KMS-11 (cell line): Measurements from ENCODE around the gene GREM2.

Experiments
- H2AFZ ChIP-seq: fragments of 200-600 bp; sonication (generic); 2 replicates; pipeline ENCODE4 v1.6.1; 2016; ENCODE audit warnings: antibody characterized with exemption, mixed run types, low read depth
- H3K27ac ChIP-seq: fragments of 200-600 bp; sonication (generic); 2 replicates; pipeline ENCODE4 v1.6.1; 2016; ENCODE audit warnings: mild to moderate bottlenecking, mixed run types
- H3K27me3 ChIP-seq: fragments of 200-600 bp; sonication (generic); 2 replicates; pipeline ENCODE4 v1.6.1; 2017; ENCODE audit warnings: mild to moderate bottlenecking, low read depth, mixed run types, moderate library complexity; ENCODE audit not compliant: insufficient read depth
- H3K36me3 ChIP-seq: fragments of 200-600 bp; sonication (generic); 2 replicates; pipeline ENCODE4 v1.6.1; 2017; ENCODE audit warnings: mild to moderate bottlenecking, mixed run types; ENCODE audit not compliant: insufficient read depth
- H3K4me1 ChIP-seq: fragments of 200-600 bp; sonication (generic); 2 replicates; pipeline ENCODE4 v1.6.1; 2016; ENCODE audit warnings: mild to moderate bottlenecking, low read depth, mixed run types; ENCODE audit not compliant: poor library complexity, severe bottlenecking
- H3K4me2 ChIP-seq: fragments of 200-600 bp; sonication (generic); 2 replicates; pipeline ENCODE4 v1.7.0; 2016; ENCODE audit warnings: mild to moderate bottlenecking, mixed run types
- H3K4me3 ChIP-seq: fragments of 200-600 bp; sonication (generic); IDR thresholded peaks from 2 replicates; pipeline ENCODE4 v1.6.1; 2017; ENCODE audit warnings: low read depth, low read length, mixed read lengths; ENCODE audit not compliant: insufficient read depth
- H3K79me2 ChIP-seq: fragments of 200-600 bp; sonication (generic); 2 replicates; pipeline ENCODE4 v1.6.1; 2016; ENCODE audit warnings: low read depth, mixed run types; ENCODE audit not compliant: insufficient read depth
- H3K9ac ChIP-seq: fragments of 200-600 bp; sonication (generic); 2 replicates; pipeline ENCODE4 v1.6.1; 2016; ENCODE audit warnings: mild to moderate bottlenecking, mixed run types
- H4K20me1 ChIP-seq: fragments of 200-600 bp; sonication (generic); 2 replicates; pipeline ENCODE4 v1.6.1; 2016; ENCODE audit warnings: mild to moderate bottlenecking, mixed run types; ENCODE audit not compliant: insufficient read depth
- TF ChIP-seq, protein P1 (sequence below): fragments of 200-600 bp; sonication (generic); conservative IDR thresholded peaks from 2 replicates; pipeline ENCODE4 v1.6.1; 2017; ENCODE audit warnings: low read depth, mild to moderate bottlenecking, antibody characterized with exemption, low read length, moderate library complexity, mixed read lengths

The GREM2 gene

DNA sequence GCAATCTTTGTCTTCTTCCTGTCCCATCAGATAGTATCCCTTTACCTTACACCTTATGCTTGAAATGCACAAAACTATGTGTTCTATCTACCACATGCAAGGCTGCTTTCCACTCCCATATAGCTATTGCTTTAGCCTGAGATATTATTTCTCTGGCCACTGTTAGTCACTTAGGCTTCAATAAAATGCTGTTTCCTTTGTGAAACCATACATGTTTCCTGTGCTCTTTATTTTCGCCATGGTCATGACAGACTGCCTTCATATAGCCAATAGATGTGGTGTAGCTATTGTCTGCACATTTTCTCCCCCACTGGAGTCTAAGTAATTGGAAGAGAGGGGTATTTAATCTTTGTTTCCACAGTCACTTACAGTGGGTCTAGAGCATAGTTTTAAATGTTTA lies 108.4 kb downstream of the GREM2 start:
- H2AFZ ChIP-seq = no peak overlapping the region
- H3K27me3 ChIP-seq = no peaks in the 10 kb centered on the region
- TF ChIP-seq, protein P1, sequence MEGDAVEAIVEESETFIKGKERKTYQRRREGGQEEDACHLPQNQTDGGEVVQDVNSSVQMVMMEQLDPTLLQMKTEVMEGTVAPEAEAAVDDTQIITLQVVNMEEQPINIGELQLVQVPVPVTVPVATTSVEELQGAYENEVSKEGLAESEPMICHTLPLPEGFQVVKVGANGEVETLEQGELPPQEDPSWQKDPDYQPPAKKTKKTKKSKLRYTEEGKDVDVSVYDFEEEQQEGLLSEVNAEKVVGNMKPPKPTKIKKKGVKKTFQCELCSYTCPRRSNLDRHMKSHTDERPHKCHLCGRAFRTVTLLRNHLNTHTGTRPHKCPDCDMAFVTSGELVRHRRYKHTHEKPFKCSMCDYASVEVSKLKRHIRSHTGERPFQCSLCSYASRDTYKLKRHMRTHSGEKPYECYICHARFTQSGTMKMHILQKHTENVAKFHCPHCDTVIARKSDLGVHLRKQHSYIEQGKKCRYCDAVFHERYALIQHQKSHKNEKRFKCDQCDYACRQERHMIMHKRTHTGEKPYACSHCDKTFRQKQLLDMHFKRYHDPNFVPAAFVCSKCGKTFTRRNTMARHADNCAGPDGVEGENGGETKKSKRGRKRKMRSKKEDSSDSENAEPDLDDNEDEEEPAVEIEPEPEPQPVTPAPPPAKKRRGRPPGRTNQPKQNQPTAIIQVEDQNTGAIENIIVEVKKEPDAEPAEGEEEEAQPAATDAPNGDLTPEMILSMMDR = no peak
- H3K27ac ChIP-seq = no peak overlapping the region
- H3K79me2 ChIP-seq = no peaks in the 10 kb centered on the region
- no peaks in the 10 kb centered on the region for H4K20me1 ChIP-seq
- peak overlapping the region; percentile 11; the same call in 1 of the 2 replicates for H3K4me2 ChIP-seq
- peaks cover 7% of the 10 kb centered on the region for H3K4me1 ChIP-seq
- no peak overlapping the region for H3K4me3 ChIP-seq
- no peak overlapping the region for H3K9ac ChIP-seq
- H3K36me3 ChIP-seq = no peaks in the 10 kb centered on the region

DNA sequence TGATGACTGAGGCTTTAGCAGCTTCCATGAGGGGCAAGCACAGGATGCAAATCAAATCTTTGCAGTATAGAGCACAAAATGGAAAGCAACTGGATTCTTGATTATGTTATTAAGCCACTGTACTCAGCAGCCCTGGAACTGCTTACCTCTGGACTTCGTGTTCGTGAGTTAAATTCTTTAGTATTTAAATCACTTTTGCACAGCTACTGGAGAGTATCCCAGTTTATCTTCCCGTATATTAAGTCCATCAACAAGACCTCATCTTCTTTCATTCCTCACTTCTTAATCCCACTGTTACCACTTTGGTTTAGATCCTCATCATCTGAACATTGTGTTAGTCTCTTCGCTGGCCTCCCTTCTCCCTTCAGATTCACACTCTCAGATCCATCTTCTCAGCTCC lies 108.9 kb downstream of the GREM2 start:
- no peak overlapping the region for H3K27ac ChIP-seq
- H2AFZ ChIP-seq = no peak overlapping the region
- no peaks in the 10 kb centered on the region for H3K27me3 ChIP-seq
- H3K9ac ChIP-seq = no peak overlapping the region
- TF ChIP-seq, protein P1 = no peak
- H4K20me1 ChIP-seq = no peaks in the 10 kb centered on the region
- peaks cover 7% of the 10 kb centered on the region for H3K4me1 ChIP-seq
- H3K4me2 ChIP-seq = no peak overlapping the region
- H3K79me2 ChIP-seq = no peaks in the 10 kb centered on the region
- no peak overlapping the region for H3K4me3 ChIP-seq
- H3K36me3 ChIP-seq = no peaks in the 10 kb centered on the region

DNA sequence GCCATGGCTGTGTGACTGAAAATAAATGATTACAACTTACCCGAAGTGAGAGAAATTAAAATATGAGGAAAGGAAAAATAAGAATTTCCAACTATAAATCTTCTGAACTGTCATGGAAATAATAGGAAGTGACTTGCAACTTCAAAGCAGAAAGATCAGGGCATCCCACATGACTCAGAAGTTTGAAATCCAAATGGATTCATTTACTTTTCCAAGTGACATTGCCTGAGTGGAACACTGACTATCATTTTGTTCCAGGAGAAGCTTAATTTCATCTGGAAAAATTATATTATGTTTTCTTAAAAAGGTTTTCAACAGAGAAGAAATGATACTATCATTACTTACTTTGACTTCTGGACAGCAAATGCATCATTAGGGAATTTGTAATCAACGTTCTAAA lies 110.8 kb downstream of the GREM2 start:
- no peak overlapping the region for H2AFZ ChIP-seq
- H3K4me3 ChIP-seq = no peak overlapping the region
- H3K4me1 ChIP-seq = peaks cover 7% of the 10 kb centered on the region
- no peak overlapping the region for H3K27ac ChIP-seq
- TF ChIP-seq, protein P1 = no peak
- H3K36me3 ChIP-seq = no peaks in the 10 kb centered on the region
- no peaks in the 10 kb centered on the region for H4K20me1 ChIP-seq
- no peaks in the 10 kb centered on the region for H3K27me3 ChIP-seq
- H3K9ac ChIP-seq = no peak overlapping the region
- H3K79me2 ChIP-seq = no peaks in the 10 kb centered on the region
- H3K4me2 ChIP-seq = no peak overlapping the region

DNA sequence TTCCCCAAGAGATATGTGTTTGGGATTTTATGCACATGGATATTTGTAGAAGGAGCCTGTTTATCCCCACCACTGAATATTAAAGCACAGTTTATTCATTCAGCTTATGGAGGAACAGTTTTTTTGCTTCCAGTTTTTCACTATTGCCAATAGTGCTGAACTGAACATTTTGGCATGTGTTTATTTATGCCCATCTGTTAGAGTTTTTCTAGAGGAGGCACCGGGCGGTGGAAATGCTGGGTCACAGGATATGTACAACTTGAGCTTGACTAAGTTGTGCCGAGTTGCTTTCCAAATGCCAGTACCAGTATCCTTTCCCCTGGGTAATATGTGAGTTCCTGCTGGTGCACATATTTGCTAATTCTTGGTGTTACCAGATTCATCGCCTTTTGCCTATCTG lies 111.3 kb downstream of the GREM2 start:
- peaks cover 7% of the 10 kb centered on the region for H3K4me1 ChIP-seq
- H3K79me2 ChIP-seq = no peaks in the 10 kb centered on the region
- H3K9ac ChIP-seq = no peak overlapping the region
- no peak overlapping the region for H3K4me2 ChIP-seq
- TF ChIP-seq, protein P1 = no peak
- no peak overlapping the region for H2AFZ ChIP-seq
- H3K27me3 ChIP-seq = no peaks in the 10 kb centered on the region
- no peak overlapping the region for H3K27ac ChIP-seq
- no peaks in the 10 kb centered on the region for H3K36me3 ChIP-seq
- H4K20me1 ChIP-seq = no peaks in the 10 kb centered on the region
- H3K4me3 ChIP-seq = no peak overlapping the region
